ENCODE measurements around the gene LITAFD.
"Not testable (repeated sequence)": the region's sequence is repeated elsewhere in the genome, so short reads cannot be mapped to it uniquely, and the experiment has no call there.

LITAFD gene

DNA sequence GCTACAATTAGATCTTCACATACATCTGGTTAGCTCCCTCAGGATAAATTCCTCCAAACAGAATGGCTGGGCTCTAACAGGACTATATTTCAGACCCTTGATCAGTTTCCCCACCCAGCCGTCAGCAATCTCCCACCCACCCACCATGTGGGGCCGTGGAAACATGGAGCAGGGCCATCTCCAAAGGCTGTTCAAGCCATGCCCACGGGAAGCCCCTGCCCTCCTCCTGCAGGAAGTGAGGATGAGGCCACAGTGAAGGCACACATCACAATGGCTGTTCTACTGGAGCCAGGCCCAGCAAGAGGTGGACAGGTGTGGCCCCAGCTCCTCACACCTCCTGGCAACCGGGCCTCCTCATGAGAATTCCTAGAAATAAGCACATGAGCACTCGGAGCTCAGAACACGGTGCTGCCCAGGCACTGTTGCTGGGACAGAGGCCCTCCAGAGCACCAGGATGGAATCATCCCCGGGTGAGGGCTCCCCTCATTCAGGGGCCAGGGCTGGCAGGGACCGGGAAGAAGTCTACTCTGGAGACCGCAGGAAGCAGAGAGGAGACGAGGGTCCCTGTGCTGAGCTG, at the start of gene LITAFD:
Gene LITAFD, plus strand, starts transcription at position 311 of the 577 bp plus-strand sequence. CDS start 2,005 bp downstream, outside the sequence.
- DNase-seq = no peak

DNA sequence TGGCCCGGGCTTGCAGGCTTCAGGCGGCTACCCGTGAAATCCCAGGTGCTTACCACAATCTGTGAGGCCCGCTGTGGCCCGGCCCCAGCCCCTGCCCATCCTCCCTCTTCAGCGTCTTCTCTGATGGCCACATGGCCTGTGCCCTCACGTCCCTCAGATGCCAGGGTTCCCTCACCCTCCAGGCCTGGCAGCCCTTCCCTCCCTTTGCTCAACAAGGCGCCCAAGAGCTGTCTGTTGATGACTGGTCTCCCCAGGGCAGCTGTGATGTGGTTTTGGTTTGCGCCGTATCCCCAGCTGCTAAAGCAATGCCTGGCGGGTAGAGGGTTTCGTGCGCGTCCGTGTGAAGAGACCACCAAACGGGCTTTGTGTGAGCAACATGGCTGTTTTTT, 49.4 kb upstream of the LITAFD start:
- DNase-seq = no peak

DNA sequence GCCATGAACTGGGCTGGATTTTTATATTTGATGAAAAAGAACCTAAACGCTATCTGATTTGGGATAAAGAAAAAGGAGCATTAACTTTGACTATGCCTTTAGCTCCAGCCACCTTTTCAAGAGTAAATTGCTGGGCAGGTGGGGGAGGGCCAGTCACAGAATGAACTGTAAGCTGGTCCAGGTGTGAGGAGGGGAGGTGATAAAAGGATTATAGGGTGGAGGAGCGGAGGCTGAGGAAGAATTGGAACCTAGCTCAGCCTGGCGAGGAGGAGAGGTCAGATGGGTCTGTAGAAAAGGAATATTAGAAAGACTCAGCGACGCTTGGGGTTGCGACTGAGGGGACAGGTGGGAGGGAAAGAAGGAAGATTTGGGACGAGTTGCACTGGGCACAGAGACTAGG, 45.4 kb upstream of the LITAFD start:
- not testable (repeated sequence) for DNase-seq

GRCh38 chr16:8837594-8837993, 44.6 kb upstream of the LITAFD start:
- not testable (repeated sequence) for DNase-seq

- not testable (repeated sequence) for DNase-seq
Measured at GRCh38 chr16:8842016-8842415, 40.1 kb upstream of the LITAFD start.

DNA sequence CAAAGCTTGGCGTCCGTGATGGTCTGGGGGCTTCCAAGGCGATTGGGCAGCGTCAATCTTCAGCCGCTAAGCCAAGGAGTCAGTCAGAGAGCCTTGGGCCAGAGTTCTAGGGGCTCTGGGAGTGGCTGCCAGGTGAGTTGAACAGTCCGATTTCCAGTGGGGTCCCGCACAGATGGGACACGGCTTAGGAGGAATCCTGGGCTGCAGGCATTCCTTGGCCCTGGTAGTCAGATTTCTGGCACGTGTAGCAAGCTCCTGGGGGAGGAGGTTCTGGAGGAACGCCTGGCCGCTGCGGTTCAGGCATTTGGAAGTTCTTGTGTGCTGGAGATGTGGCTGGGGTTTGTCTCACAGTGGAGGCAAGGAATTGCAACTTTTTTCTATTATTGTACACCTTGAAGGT, 38.9 kb upstream of the LITAFD start:
- not testable (repeated sequence) for DNase-seq

GRCh38 chr16:8845699-8846298, 36.4 kb upstream of the LITAFD start:
- no peak for DNase-seq

DNA sequence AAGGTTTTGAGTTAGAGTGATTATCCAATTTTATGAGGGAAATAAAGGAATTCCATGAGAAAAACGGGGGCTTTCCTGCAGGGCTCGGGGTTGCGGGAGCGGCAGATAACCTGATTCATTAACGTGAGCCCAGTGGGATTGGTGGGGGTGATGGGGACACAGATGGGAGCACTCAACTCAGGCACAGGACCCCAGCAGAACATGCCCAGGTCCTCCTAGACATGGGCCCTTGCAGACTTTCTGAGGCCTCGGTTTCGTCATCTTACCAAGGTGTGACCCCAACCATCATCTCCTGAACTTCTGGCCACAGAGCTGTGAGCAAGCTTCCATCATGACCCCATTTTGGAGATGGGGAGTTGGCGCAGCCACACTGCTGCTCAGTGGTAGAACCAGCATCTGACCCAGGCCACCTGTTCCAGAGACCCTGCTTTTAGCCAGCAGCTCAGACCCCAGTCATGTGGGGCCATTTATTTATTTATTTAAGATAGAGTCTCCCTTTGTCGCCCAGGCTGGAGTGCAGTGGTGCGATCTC, 35.7 kb upstream of the LITAFD start:
- DNase-seq = no peak

DNA sequence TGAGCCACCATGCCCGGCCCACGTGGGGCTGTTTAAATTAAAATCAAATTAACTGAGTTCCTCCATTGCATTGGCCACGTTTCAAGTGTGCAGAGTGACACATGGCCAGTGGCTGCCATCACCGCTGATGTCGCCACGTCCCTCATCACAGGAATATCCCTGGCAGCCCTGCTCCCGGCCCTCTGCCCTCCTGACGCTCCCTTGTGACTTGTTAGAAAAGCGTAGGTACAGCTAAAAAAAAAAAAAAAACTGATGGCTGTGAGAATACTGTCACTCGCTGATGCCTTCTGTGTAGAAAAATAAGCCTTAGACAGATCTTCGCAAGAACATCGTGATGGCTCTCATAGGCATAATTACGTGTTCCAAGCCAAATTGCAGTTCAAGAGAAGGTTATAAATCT, 35.0 kb upstream of the LITAFD start:
- no peak for DNase-seq

DNA sequence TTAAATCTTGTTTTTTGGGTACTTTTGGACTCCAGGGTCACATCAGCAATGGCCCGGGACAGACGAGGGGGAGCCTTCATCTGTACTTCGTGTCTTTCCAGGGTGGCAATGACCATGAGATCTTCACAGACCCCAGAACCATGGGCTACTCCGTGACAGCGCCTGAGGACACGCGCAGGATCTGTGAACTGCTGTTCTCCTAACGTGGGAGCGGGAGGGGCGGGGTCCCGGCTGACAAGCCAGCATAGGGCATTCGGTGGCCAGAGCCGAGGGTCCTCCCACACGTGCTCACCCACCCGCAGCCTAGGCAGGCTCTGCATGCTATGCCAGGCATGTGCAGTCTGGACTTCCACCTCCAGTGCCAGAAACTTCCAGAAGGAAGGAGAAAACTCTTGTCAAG, 34.5 kb upstream of the LITAFD start:
- DNase-seq = no peak

DNA sequence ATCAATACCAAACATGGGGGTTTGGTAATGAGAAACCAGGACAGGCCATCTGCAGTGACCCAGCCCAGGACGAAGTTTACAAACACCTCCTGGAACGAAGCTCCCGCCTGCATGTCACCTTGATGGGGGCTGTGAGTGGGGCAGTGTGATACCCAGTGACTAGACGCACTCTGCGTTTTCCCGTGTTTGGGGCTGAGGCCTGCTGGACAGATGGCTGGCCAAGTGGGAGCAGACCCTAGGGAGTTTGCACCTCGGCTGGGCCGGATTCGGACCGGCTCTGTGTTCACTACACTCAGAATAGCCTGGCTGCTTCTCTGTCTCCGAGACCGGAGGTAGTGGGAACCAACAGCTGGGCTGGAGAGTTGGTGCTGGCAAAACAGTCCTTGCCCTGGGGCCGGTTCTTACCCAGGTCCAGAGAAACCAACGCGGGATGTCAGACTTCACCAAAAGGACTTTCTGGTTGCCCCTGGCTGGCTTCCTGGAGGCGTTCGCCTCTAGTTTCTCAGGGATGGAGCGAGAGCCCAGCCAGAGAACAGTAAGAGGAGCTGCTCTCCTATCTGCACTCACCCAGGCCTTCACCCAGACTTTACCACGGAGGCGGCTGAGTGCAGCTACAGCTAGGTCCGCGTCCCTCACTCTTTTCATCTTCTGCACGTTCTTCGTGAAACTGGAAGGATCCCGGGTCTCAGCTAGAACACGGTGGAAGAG, 33.8 kb upstream of the LITAFD start:
- DNase-seq = no peak

- no peak for DNase-seq
Measured at GRCh38 chr16:8848939-8849391, 33.2 kb upstream of the LITAFD start.

DNA sequence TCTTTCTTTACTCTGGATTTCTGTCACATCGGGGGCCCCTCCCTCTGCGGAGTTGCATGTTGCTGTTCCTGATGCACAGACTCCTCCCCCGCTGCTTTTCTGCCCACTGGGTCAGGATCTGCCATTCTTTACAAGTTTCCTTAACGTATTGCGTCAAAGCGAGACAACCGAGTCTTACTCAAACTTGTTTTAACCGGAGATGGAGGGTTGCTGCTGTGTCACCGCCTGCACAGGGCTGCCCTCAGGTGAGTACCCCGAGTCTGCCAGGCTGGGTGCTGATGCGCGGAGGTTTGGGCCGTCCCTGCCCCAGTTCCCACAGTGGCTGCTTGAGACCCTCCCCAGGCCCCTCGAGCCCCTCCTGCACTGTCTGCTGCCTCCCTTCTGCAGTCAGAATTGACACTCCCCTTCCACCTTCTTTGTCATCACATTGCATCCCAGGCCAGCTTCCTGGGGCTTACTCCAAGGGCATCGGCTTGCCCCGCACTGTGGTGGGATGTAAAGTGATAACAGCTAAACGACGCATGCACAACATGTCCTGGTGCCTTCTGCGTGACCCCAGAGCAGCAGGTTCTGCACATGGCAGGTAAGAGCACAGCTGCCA, 32.6 kb upstream of the LITAFD start:
- DNase-seq = no peak

- peak; percentile 73 for DNase-seq
Measured at GRCh38 chr16:8850279-8850885, 31.8 kb upstream of the LITAFD start.

GRCh38 chr16:8851761-8852403, 30.3 kb upstream of the LITAFD start:
- DNase-seq = no peak

GRCh38 chr16:8852534-8852933, 29.6 kb upstream of the LITAFD start:
- DNase-seq = no peak

DNA sequence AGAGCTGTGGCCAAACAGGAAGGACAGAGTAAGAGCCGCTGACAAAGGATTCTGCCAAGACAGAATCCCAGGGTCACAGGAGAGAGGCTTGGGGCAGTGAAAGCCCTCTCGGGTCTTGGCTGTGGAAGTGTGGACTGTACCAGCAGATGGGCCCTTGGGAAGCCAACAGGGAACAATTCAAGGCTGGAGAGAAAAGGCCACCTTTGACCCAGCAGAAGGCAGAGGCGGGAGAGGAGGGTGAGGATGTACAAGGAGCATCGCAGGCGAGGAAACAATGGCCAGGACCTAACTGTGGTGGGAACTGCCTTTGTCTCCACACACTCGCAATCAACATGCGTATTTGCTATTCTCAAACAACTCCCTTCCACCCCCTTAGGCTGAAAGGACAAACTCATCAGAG, 29.0 kb upstream of the LITAFD start:
- DNase-seq = no peak

DNA sequence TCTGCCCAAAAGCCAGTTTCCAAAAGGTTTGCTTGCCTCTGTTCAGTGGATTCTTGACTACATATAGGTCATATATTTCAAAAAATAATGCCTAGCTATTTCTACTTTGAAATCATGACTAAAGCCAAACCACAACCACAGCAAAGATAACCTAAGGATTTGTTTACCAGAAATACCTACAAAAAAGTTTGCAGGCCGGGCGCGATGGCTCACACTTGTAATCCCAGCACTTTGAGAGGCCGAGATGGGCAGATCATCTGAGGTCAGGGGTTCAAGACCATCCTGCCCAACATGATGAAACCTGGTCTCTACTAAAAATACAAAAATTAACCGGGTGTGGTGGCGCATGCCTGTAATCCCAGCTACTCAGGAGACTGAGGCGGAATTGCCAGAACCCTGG, 28.5 kb upstream of the LITAFD start:
- no peak for DNase-seq

- DNase-seq = no peak
Measured at GRCh38 chr16:8854298-8854948, 27.7 kb upstream of the LITAFD start.

DNA sequence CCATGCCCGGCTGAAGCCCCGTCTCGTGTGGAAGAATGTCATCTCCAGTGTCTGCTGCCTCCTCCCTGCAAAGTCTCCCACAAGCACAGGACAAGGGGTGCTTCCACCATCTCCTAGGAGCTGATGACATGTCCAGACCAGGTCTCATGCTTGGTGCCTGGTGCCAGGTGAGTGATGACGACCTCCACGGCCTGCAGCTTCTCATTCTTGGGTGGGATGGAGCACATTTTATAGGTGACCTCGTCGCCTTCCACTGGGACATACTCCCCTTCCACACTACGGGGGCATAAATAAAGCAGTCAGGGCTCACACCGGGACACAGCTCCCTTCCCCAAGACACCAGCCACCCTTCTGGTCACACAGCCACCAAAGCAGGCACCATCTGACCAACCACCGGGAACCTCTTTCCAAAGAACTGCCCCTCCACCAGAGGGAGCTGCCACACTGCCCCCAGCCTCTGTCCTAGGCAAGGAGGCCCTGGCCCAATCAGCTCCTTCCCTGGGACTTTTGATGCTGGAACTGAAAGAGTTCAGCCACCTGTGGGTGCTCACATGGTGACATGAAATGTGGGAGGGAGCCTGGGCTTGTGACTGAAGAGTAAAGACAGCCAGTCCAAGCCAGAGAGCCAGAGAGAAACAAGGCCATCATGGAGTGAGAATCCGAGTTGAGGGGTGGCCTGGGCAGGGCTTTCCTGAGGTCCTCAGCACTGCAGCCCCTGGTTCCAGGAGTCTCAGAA, 26.9 kb upstream of the LITAFD start:
- no peak for DNase-seq

GRCh38 chr16:8855972-8856371, 26.2 kb upstream of the LITAFD start:
- no peak for DNase-seq

Measured in GF-D8 (cell line).